ENCODE data around the gene RPS15. TPM values are rescaled to one million over a fixed set of nuclear protein-coding genes. Genes with fewer than 3 reads are reported as not detected.

RPS15 gene
- total and polyA plus RNA-seq, 2 of the 13 experiments (the other 11 are each of a cell fraction or from before 2014, with no cell fraction given) = 695 to 1,411 TPM

DNA sequence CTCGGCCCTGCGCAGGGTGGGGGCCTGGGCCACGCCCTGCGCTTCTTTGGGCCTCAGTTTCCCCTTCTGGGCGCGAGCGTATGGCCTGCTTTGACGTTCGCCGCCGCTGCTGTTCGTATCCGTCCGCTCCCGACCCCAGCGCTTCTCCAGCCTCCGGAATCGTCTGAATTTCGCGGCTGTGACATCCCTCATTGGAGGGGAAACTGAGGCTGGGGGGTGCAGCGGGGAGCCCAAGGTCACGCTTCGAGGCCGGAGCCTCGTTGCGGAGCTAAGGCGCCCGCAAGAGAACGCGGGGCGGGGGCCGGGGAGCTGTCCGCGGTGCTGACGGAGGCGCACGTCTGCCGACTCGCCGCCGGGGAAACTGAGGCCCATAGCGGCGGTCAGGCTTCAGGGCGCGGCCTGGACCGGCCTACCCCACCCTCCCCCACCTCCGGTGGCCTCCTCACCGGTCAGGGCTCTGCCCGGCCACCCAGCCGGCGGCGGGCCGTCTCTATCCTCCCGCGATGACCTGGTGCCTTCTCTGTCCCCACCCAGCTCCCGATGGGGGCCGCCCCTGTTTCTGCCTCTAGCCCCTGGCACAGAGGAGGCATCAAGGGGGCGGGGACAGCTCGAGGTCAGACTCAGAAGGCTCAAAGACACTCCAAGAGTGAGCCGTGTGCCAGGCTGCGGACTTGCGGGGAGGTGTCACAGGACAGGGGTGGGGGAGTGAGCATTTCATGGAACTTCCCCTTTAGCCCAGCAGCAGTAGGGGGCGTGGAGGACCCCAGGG is 8.7 kb downstream of the RPS15 start (continued):
- TF ChIP-seq, protein P1, sequence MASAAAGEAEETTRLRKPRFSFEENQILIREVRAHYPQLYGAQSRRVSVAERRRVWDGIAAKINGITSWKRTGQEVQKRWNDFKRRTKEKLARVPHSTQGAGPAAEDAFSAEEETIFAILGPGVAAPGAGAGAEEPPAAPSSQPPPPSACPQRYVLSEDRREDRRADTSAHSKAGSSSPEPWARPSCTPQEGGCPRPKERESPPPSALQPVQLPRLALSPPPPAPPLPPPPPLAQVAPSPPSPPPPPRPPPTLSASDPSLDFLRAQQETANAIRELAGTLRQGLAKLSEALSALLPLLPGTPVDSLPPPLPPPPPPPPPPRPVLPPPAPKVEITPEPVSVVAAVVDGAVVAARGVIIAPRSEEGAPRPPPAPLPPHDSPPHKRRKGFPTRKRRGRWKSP (CRISPR knock-in tag; IDR thresholded peaks at IDR 0.05) = no peak
- TF ChIP-seq PAX8 (CRISPR knock-in tag; IDR thresholded peaks at IDR 0.05; ENCODE audit: borderline replicate concordance) (no peak), TBX3 (IDR thresholded peaks at IDR 0.05; ENCODE audit: borderline replicate concordance) (no peak), HNRNPK (IDR thresholded peaks at IDR 0.05; ENCODE audit: low read depth, low read length, poor library complexity, severe bottlenecking) (no peak), ZNF282 (IDR thresholded peaks at IDR 0.05; ENCODE audit: partially characterized antibody) (no peak), SAP130 (CRISPR knock-in tag; IDR thresholded peaks at IDR 0.05; ENCODE audit: low read depth) (peak; percentile 67), RBM39 (IDR thresholded peaks at IDR 0.05; ENCODE audit: low read depth, low read length, poor library complexity, severe bottlenecking) (no peak), ZNF816 (CRISPR knock-in tag; IDR thresholded peaks at IDR 0.05; ENCODE audit: borderline replicate concordance) (no peak), ZFYVE20 (CRISPR knock-in tag; IDR thresholded peaks at IDR 0.05; ENCODE audit: borderline replicate concordance, low read depth) (0 out of 2 replicates have a peak, but pooled peaks have one; percentile 68), CREM (IDR thresholded peaks at IDR 0.05) (no peak), CREM (CRISPR knock-in tag; IDR thresholded peaks at IDR 0.05) (no peak)

GRCh38 chr19:1447504-1447903 is 9.3 kb downstream of the RPS15 start:
- Histone ChIP-seq H3K27me3 (ENCODE audit: control insufficient read depth in 1 of 2, insufficient read depth in 2 of 2, low read length in 2 of 2) (peaks cover 12 to 56% of the 10 kb centered on the region in 2 experiments), H3K27ac (ENCODE audit: extremely low read length, insufficient read depth, low read length) (no peak overlapping the region), H2AFZ (ENCODE audit: low read length) (no peak overlapping the region), H3K36me3 (replicated peaks in 1 of 2; ENCODE audit: control insufficient read depth in 1 of 2, insufficient read depth in 2 of 2, low read length in 2 of 2) (peaks cover 0 to under 1% of the 10 kb centered on the region in 2 experiments; a peak in 1 of 5 replicates), H3K4me3 (replicated peaks in 1 of 3; ENCODE audit: insufficient read depth in 1 of 3, low read depth in 2 of 3, low read length in 3 of 3) (no peak overlapping the region), H3K4me2 (ENCODE audit: low read depth, low read length) (no peak overlapping the region), H3K79me2 (ENCODE audit: insufficient read depth, low read length) (no peaks in the 10 kb centered on the region), H3K4me1 (ENCODE audit: insufficient read depth, low read length) (peaks cover 22% of the 10 kb centered on the region), H4K20me1 (ENCODE audit: insufficient read depth, low read length) (peaks cover 16% of the 10 kb centered on the region; the same call in 1 of the 2 replicates), H3K9me3 (ENCODE audit: low read length) (no peaks in the 10 kb centered on the region), H3K9ac (ENCODE audit: insufficient read depth, low read depth, low read length) (no peak overlapping the region)
- intact Hi-C loops (cut with micrococcal nuclease; ENCODE audit: unreplicated experiment) (no loop called here), in situ Hi-C loops (cut with HindIII; ENCODE audit: extremely low pct_ligation_motif_present, low pct_unique_long_range_greater_than_20kb) (no loop called here)
- FAIRE-seq (no peak), ATAC-seq (no peak), DNase-seq (ENCODE audit: low spot score) (no peak)
- POLR2A ChIA-PET = no interaction called here
- BruUV-seq (replicated peaks) = no TSS peak
- CTCF ChIA-PET (ENCODE audit: low intra/inter-chr PET ratio, low total read pairs) = no interaction called here
- WGBS (ENCODE audit: low lambda C conversion rate) = 13% methylated on average over 3 of the region's 4 CpGs
- TF ChIP-seq ZBTB2 (CRISPR knock-in tag; IDR thresholded peaks at IDR 0.05; ENCODE audit: low read depth) = no peak
- TF ChIP-seq GATAD2A (CRISPR knock-in tag; IDR thresholded peaks at IDR 0.05) = no peak
- TF ChIP-seq NKX3-1 (CRISPR knock-in tag; IDR thresholded peaks at IDR 0.05) = no peak
- TF ChIP-seq PITX1 (CRISPR knock-in tag; IDR thresholded peaks at IDR 0.05) = no peak
- TF ChIP-seq ZMYM3 (CRISPR knock-in tag; IDR thresholded peaks at IDR 0.05) = no peak
- no peak for TF ChIP-seq HDAC6 (IDR thresholded peaks at IDR 0.05; ENCODE audit: low read depth, low read length)
- TF ChIP-seq GPBP1L1 (CRISPR knock-in tag; IDR thresholded peaks at IDR 0.05) = no peak
- TF ChIP-seq ARNT (IDR thresholded peaks at IDR 0.05) = no peak
- TF ChIP-seq ZNF367 (CRISPR knock-in tag; IDR thresholded peaks at IDR 0.05; ENCODE audit: borderline replicate concordance) = no peak
- TF ChIP-seq JUN (CRISPR knock-in tag; IDR thresholded peaks at IDR 0.05) = no peak
- TF ChIP-seq RORA (CRISPR knock-in tag; IDR thresholded peaks at IDR 0.05) = no peak
